ENCODE data around the gene REG1A. TPM values are rescaled to one million over a fixed set of nuclear protein-coding genes. Genes with fewer than 3 reads are reported as not detected.

The REG1A gene
- total RNA-seq, 1 experiment from 2014 or later = 4.3 TPM

DNA sequence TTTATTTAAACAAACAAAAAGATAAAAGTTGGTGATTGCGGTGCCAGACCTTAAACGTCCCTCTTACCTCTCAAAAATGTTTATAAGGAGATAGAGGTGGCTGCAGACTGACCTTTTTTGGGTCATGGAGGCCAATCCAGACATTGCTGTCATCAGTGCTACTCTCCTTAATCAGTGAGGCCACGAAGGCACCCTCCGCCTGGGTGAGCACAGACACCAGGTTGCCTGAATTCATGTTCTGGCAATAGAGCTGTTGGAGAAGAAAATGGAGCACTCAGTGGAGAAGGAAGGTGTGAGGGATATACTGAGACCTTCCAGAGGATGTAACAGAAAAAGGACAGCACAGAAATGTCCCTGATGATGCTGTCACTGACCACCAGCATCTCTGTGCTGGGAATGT lies 34.0 kb upstream of the REG1A start:
- H3K4me1 ChIP-seq (ENCODE audit: control insufficient read depth, insufficient read depth, low read length) = no peaks in the 10 kb centered on the region
- no peaks in the 10 kb centered on the region for H3K27me3 ChIP-seq (ENCODE audit: control insufficient read depth, insufficient read depth, low read length)
- TF ChIP-seq, protein P1, sequence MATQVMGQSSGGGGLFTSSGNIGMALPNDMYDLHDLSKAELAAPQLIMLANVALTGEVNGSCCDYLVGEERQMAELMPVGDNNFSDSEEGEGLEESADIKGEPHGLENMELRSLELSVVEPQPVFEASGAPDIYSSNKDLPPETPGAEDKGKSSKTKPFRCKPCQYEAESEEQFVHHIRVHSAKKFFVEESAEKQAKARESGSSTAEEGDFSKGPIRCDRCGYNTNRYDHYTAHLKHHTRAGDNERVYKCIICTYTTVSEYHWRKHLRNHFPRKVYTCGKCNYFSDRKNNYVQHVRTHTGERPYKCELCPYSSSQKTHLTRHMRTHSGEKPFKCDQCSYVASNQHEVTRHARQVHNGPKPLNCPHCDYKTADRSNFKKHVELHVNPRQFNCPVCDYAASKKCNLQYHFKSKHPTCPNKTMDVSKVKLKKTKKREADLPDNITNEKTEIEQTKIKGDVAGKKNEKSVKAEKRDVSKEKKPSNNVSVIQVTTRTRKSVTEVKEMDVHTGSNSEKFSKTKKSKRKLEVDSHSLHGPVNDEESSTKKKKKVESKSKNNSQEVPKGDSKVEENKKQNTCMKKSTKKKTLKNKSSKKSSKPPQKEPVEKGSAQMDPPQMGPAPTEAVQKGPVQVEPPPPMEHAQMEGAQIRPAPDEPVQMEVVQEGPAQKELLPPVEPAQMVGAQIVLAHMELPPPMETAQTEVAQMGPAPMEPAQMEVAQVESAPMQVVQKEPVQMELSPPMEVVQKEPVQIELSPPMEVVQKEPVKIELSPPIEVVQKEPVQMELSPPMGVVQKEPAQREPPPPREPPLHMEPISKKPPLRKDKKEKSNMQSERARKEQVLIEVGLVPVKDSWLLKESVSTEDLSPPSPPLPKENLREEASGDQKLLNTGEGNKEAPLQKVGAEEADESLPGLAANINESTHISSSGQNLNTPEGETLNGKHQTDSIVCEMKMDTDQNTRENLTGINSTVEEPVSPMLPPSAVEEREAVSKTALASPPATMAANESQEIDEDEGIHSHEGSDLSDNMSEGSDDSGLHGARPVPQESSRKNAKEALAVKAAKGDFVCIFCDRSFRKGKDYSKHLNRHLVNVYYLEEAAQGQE (IDR thresholded peaks at IDR 0.05; ENCODE audit: insufficient read depth in 1 of 2, low read depth in 2 of 2, low read length in 1 of 2) = no peak
- TF ChIP-seq TCF7L2 (IDR thresholded peaks at IDR 0.05; ENCODE audit: low read depth, low read length) = no peak
- TF ChIP-seq POLR2AphosphoS5 (IDR thresholded peaks at IDR 0.05; ENCODE audit: low read depth, low read length) = no peak
- no peak for TF ChIP-seq SIN3A (IDR thresholded peaks at IDR 0.05; ENCODE audit: borderline replicate concordance, insufficient read depth, low read depth, low read length)
- no peak for TF ChIP-seq CTCF (IDR thresholded peaks at IDR 0.05)
- H3K4me3 ChIP-seq (ENCODE audit: low read depth in 2 of 2, low read length in 2 of 2) = no peak overlapping the region
- in situ Hi-C loops (cut with HindIII; ENCODE audit: low pct_unique_long_range_greater_than_20kb, low sequenced_read_pairs) = no loop called here
- POLR2A ChIA-PET = no interaction called here
- no peak overlapping the region for H3K27ac ChIP-seq (ENCODE audit: low read length)
- no peaks in the 10 kb centered on the region for H3K36me3 ChIP-seq (ENCODE audit: control insufficient read depth, insufficient read depth, low read length)
- CTCF ChIA-PET = no interaction called here
- no peak for ATAC-seq
- H3K9me3 ChIP-seq (ENCODE audit: control insufficient read depth, insufficient read depth, low read depth, low read length) = no peaks in the 10 kb centered on the region
- intact Hi-C loops (cut with micrococcal nuclease; ENCODE audit: unreplicated experiment) = no loop called here
- no TSS peak for BruUV-seq (replicated peaks)
- no peak for DNase-seq (ENCODE audit: low read depth, low spot score)

DNA sequence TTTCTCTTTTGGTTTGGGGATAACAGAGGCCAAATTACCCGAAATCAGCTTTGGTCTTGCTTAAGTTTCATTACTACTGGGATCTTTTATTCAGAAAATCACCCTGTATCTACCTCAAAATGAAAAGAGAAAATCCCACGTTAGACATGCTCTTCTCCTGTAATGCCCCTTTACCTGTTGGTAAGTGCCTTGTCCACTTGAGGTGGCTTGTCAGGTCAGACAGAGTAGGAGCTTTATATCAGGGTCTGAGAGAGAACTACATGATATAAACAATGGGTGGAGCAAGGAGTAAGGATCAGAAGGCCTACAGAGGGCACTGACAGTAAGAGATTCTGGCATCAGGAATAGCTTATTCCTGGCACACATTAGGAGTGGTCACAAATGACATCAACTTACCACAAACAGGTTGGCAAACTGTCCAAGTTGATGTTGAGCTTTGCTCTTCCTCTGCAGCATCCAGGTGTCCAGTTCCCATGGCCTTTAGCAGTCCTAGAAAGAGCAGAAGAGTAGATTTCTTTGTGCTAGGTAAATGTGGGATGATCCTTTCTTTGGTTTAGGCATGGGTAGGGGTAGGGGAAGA lies 32.4 kb upstream of the REG1A start, which contains the start of gene REG1B:
Gene REG1B, minus strand, starts transcription at position 209 of the 580 bp plus-strand sequence. CDS start 381 bp downstream, outside the sequence.
- Histone ChIP-seq H3K4me1 (ENCODE audit: control insufficient read depth, insufficient read depth, low read length) (no peaks in the 10 kb centered on the region), H3K27me3 (ENCODE audit: control insufficient read depth, insufficient read depth, low read length) (no peaks in the 10 kb centered on the region), H3K4me3 (ENCODE audit: low read depth in 2 of 2, low read length in 2 of 2) (no peak within 1 kb of the TSS), H3K36me3 (ENCODE audit: control insufficient read depth, insufficient read depth, low read length) (no peaks in the 10 kb centered on the region), H3K9me3 (ENCODE audit: control insufficient read depth, insufficient read depth, low read depth, low read length) (no peaks in the 10 kb centered on the region), H3K27ac (ENCODE audit: low read length) (no peak within 1 kb of the TSS)
- no TSS peak for BruUV-seq (replicated peaks)
- in situ Hi-C loops (cut with HindIII; ENCODE audit: low pct_unique_long_range_greater_than_20kb, low sequenced_read_pairs) (no loop called here), intact Hi-C loops (cut with micrococcal nuclease; ENCODE audit: unreplicated experiment) (no loop called here)
- TF ChIP-seq, protein P1 (IDR thresholded peaks at IDR 0.05; ENCODE audit: insufficient read depth in 1 of 2, low read depth in 2 of 2, low read length in 1 of 2) = no peak
- TF ChIP-seq TCF7L2 (IDR thresholded peaks at IDR 0.05; ENCODE audit: low read depth, low read length) (no peak), SIN3A (IDR thresholded peaks at IDR 0.05; ENCODE audit: borderline replicate concordance, insufficient read depth, low read depth, low read length) (no peak), CTCF (IDR thresholded peaks at IDR 0.05) (no peak), POLR2AphosphoS5 (IDR thresholded peaks at IDR 0.05; ENCODE audit: low read depth, low read length) (no peak)
- ChIA-PET CTCF (no interaction called here), POLR2A (no interaction called here)
- DNase-seq (ENCODE audit: low read depth, low spot score) = no peak
- ATAC-seq = no peak

All from Panc1 (cell line).